Sigmoid colon (tissue), 3 donors: ENCODE data around the gene RSPH1.

ENCODE experiments used
- POLR2A ChIP-seq, 2 donors: fragments of 450-650 bp; IDR thresholded peaks; one replicate each; pipeline ENCODE4 v1.6.1; 2016; ENCODE audit warnings: antibody characterized with exemption in 2 of 2, mild to moderate bottlenecking in 2 of 2, moderate library complexity in 2 of 2
- TF ChIP-seq, protein P1 (sequence below), 4 experiments: fragments of 450-650 bp in 3 of 4; fragments of 200-600 bp in 1 of 4; IDR thresholded peaks; one replicate each; pipeline ENCODE4 v1.5.1; 2016 to 2019; ENCODE audit warnings: antibody characterized with exemption in 4 of 4, mild to moderate bottlenecking in 3 of 4, moderate library complexity in 2 of 4

- TF ChIP-seq, protein P1, sequence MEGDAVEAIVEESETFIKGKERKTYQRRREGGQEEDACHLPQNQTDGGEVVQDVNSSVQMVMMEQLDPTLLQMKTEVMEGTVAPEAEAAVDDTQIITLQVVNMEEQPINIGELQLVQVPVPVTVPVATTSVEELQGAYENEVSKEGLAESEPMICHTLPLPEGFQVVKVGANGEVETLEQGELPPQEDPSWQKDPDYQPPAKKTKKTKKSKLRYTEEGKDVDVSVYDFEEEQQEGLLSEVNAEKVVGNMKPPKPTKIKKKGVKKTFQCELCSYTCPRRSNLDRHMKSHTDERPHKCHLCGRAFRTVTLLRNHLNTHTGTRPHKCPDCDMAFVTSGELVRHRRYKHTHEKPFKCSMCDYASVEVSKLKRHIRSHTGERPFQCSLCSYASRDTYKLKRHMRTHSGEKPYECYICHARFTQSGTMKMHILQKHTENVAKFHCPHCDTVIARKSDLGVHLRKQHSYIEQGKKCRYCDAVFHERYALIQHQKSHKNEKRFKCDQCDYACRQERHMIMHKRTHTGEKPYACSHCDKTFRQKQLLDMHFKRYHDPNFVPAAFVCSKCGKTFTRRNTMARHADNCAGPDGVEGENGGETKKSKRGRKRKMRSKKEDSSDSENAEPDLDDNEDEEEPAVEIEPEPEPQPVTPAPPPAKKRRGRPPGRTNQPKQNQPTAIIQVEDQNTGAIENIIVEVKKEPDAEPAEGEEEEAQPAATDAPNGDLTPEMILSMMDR (IDR thresholded peaks at IDR 0.05), result no peak
- no peak for TF ChIP-seq POLR2A (IDR thresholded peaks at IDR 0.05)
Observed at GRCh38 chr21:42456457-42456856, 39.6 kb downstream of the RSPH1 start.
